NCI-H510A treated with DMSO at 0.1 percent for 48 hours (cell line): ENCODE results near the gene RAB3GAP2.
A peak's percentile ranks its signal among the peaks of the same experiment; 100 is the strongest.
"Not testable (repeated sequence)": the region's sequence is repeated elsewhere in the genome, so short reads cannot be mapped to it uniquely, and the experiment has no call there.

Experiments
- DNase-seq: peaks from one replicate; lab custom pipeline; 2025; lab: John Stamatoyannopoulos, UW

RAB3GAP2 gene

GRCh38 chr1:220283625-220284024 is 11.4 kb upstream of the RAB3GAP2 start:
- DNase-seq, result no peak

GRCh38 chr1:220281159-220281574 is 8.9 kb upstream of the RAB3GAP2 start:
- DNase-seq, result peak; percentile 33

GRCh38 chr1:220280249-220280648 is 8.0 kb upstream of the RAB3GAP2 start:
- DNase-seq, result no peak

GRCh38 chr1:220278991-220279390 is 6.7 kb upstream of the RAB3GAP2 start:
- DNase-seq, result no peak

- DNase-seq, result no peak
These were observed 3.2 kb upstream of the RAB3GAP2 start for GRCh38 chr1:220275430-220275829.

GRCh38 chr1:220274251-220274855 is 2.1 kb upstream of the RAB3GAP2 start:
- no peak for DNase-seq

GRCh38 chr1:220272841-220273090 is 513 bp upstream of the RAB3GAP2 start:
- no peak for DNase-seq

GRCh38 chr1:220271706-220272046 is 577 bp downstream of the RAB3GAP2 start:
- no peak for DNase-seq

- DNase-seq, result no peak
These were observed 3.2 kb downstream of the RAB3GAP2 start for GRCh38 chr1:220269036-220269435.

- no peak for DNase-seq
These were observed 4.6 kb downstream of the RAB3GAP2 start for GRCh38 chr1:220267630-220268029.

- DNase-seq, result not testable (repeated sequence)
These were observed 12.0 kb downstream of the RAB3GAP2 start for GRCh38 chr1:220260228-220260627.

- not testable (repeated sequence) for DNase-seq
These were observed 12.5 kb downstream of the RAB3GAP2 start for GRCh38 chr1:220259756-220260155.

- not testable (repeated sequence) for DNase-seq
These were observed 16.1 kb downstream of the RAB3GAP2 start for GRCh38 chr1:220256194-220256593.

- no peak for DNase-seq
These were observed 17.0 kb downstream of the RAB3GAP2 start for GRCh38 chr1:220255204-220255603.

GRCh38 chr1:220253290-220253689 is 19.0 kb downstream of the RAB3GAP2 start:
- DNase-seq, result not testable (repeated sequence)

GRCh38 chr1:220251272-220251671 is 21.0 kb downstream of the RAB3GAP2 start:
- DNase-seq, result no peak

GRCh38 chr1:220250681-220251080 is 21.6 kb downstream of the RAB3GAP2 start:
- no peak for DNase-seq

- no peak for DNase-seq
These were observed 22.7 kb downstream of the RAB3GAP2 start for GRCh38 chr1:220249522-220249921.

GRCh38 chr1:220248715-220249265 is 23.5 kb downstream of the RAB3GAP2 start:
- DNase-seq, result not testable (repeated sequence)

GRCh38 chr1:220245900-220246299 is 26.4 kb downstream of the RAB3GAP2 start:
- not testable (repeated sequence) for DNase-seq

GRCh38 chr1:220243947-220244346 is 28.3 kb downstream of the RAB3GAP2 start:
- DNase-seq, result no peak

- no peak for DNase-seq
These were observed 31.1 kb downstream of the RAB3GAP2 start for GRCh38 chr1:220241072-220241663.

- DNase-seq, result no peak
These were observed 32.3 kb downstream of the RAB3GAP2 start for GRCh38 chr1:220239966-220240365.

- no peak for DNase-seq
These were observed 33.0 kb downstream of the RAB3GAP2 start for GRCh38 chr1:220239213-220239612.
